CD4-positive, alpha-beta T cell treated with Interleukin-4 for 1 hour (primary cell): Measurements from ENCODE around the gene PRSS36.
A peak's percentile ranks its signal among the peaks of the same experiment; 100 is the strongest.
"Not testable (repeated sequence)": the region's sequence is repeated elsewhere in the genome, so short reads cannot be mapped to it uniquely, and the experiment has no call there.

Source experiments
- DNase-seq, 2 donors: peaks; one replicate each; pipeline ENCODE4 v3.0.0-alpha.2; 2020 to 2022

The PRSS36 gene

GRCh38 chr16:31141489-31142108, 8.3 kb downstream of the PRSS36 start:
- no peak for DNase-seq

- DNase-seq = not testable (repeated sequence)
Observed at GRCh38 chr16:31141071-31141469, 8.8 kb downstream of the PRSS36 start.

GRCh38 chr16:31138621-31139578, 11.0 kb downstream of the PRSS36 start:
- DNase-seq = no peak

- not testable (repeated sequence) for DNase-seq
Observed at GRCh38 chr16:31136822-31137499, 12.9 kb downstream of the PRSS36 start.

- no peak for DNase-seq
Observed at GRCh38 chr16:31136287-31136662, 13.6 kb downstream of the PRSS36 start.

GRCh38 chr16:31135535-31136286, 14.2 kb downstream of the PRSS36 start, which contains the start of gene PRSS8:
PRSS8 (minus strand) TSS chr16:31135727; CDS start chr16:31135498, 229 bp downstream.
- no peak for DNase-seq

- DNase-seq = no peak
Observed at GRCh38 chr16:31134625-31135534, 15.0 kb downstream of the PRSS36 start.

- peak in 1 of 2 donors; percentile 42 for DNase-seq
Observed at GRCh38 chr16:31134091-31134571, 15.7 kb downstream of the PRSS36 start.

- no peak for DNase-seq
Observed at GRCh38 chr16:31133046-31133501, 16.8 kb downstream of the PRSS36 start.

GRCh38 chr16:31132303-31132979, 17.4 kb downstream of the PRSS36 start:
- no peak for DNase-seq

- no peak for DNase-seq
Observed at GRCh38 chr16:31131841-31132271, 18.0 kb downstream of the PRSS36 start.

- DNase-seq = no peak
Observed at GRCh38 chr16:31131416-31131815, 18.4 kb downstream of the PRSS36 start.

- no peak for DNase-seq
Observed at GRCh38 chr16:31130899-31131298, 19.0 kb downstream of the PRSS36 start.

GRCh38 chr16:31130336-31130891, 19.5 kb downstream of the PRSS36 start:
- DNase-seq = peak in 1 of 2 donors; percentile 32

GRCh38 chr16:31129568-31130335, 20.1 kb downstream of the PRSS36 start:
- no peak for DNase-seq

GRCh38 chr16:31128711-31129567, 20.9 kb downstream of the PRSS36 start:
- peak in 1 of 2 donors; percentile 81 for DNase-seq

GRCh38 chr16:31127182-31127581, 22.7 kb downstream of the PRSS36 start:
- DNase-seq = no peak

GRCh38 chr16:31125844-31126243, 24.0 kb downstream of the PRSS36 start:
- DNase-seq = no peak
